Measurements from ENCODE around the gene FBXL16. TPM values are rescaled to one million over a fixed set of nuclear protein-coding genes. Genes with fewer than 3 reads are reported as not detected.

Gene FBXL16
- total and polyA plus RNA-seq, 2 of the 13 experiments (the other 11 are each of a cell fraction or from before 2014, with no cell fraction given) = 0.22 to 2.0 TPM

DNA sequence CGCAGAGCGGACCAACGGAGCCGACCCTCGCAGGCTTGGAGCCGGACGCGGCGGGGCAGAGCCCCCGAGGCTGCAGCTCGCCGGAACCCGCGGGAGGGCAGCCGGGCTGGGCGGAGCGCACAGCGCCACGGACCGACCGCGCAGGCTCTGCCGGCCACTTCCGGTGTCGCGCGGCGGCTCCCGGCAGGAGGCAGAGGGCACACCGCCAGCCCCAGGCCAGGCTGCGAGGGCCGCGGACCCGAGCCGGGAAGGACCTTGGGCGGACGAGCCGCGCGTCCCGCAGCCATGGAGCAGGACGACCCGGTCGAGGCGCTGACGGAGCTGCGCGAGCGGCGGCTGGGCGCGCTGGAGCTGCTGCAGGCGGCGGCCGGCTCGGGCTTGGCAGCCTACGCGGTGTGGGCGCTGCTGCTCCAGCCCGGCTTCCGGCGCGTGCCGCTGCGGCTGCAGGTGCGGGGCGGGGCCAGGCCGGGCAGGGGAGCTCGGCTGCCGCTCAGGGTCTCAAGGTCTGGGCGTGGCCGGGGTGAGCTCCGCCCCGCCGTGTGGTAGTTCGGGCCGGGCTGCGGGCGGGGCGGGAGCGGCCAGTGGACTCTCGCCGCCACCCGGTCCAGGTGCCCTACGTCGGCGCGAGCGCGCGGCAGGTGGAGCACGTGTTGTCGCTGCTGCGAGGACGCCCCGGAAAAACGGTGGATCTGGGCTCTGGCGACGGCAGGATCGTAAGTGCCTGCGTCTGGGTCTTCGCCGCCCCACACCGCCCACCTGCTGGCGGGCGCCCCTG is 15.6 kb upstream of the FBXL16 start, which contains the start of gene ANTKMT (continued):
- TF ChIP-seq ZNF878 (CRISPR knock-in tag; IDR thresholded peaks at IDR 0.05) (no peak), CCDC6 (CRISPR knock-in tag; IDR thresholded peaks at IDR 0.05) (peak; percentile 82), RFX3 (CRISPR knock-in tag; IDR thresholded peaks at IDR 0.05) (no peak), POLR2A (IDR thresholded peaks at IDR 0.05; ENCODE audit: insufficient read depth in 1 of 2, low read depth in 2 of 2, low read length in 2 of 2) (peak; percentile 82 to 88), ZNF572 (CRISPR knock-in tag; IDR thresholded peaks at IDR 0.05) (no peak), ZC3H13 (CRISPR knock-in tag; IDR thresholded peaks at IDR 0.05) (peak; percentile 75; the same call in 1 of the 2 replicates), KDM4B (CRISPR knock-in tag; IDR thresholded peaks at IDR 0.05) (no peak), ZNF282 (IDR thresholded peaks at IDR 0.05; ENCODE audit: partially characterized antibody) (no peak), KAT2B (IDR thresholded peaks at IDR 0.05; ENCODE audit: borderline replicate concordance, low read depth, low read length) (no peak), FOXP1 (IDR thresholded peaks at IDR 0.05) (no peak), FOXP1 (CRISPR knock-in tag; IDR thresholded peaks at IDR 0.05) (no peak), THYN1 (CRISPR knock-in tag; IDR thresholded peaks at IDR 0.05; ENCODE audit: borderline replicate concordance, low read depth) (no peak), PPARG (CRISPR knock-in tag; conservative IDR thresholded peaks at IDR 0.05) (no peak), BHLHE40 (IDR thresholded peaks at IDR 0.05; ENCODE audit: low read length) (peak; percentile 70)
- TF ChIP-seq, protein P1, sequence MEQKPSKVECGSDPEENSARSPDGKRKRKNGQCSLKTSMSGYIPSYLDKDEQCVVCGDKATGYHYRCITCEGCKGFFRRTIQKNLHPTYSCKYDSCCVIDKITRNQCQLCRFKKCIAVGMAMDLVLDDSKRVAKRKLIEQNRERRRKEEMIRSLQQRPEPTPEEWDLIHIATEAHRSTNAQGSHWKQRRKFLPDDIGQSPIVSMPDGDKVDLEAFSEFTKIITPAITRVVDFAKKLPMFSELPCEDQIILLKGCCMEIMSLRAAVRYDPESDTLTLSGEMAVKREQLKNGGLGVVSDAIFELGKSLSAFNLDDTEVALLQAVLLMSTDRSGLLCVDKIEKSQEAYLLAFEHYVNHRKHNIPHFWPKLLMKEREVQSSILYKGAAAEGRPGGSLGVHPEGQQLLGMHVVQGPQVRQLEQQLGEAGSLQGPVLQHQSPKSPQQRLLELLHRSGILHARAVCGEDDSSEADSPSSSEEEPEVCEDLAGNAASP (CRISPR knock-in tag; IDR thresholded peaks at IDR 0.05; ENCODE audit: borderline replicate concordance) = no peak
- TF ChIP-seq, protein P2, sequence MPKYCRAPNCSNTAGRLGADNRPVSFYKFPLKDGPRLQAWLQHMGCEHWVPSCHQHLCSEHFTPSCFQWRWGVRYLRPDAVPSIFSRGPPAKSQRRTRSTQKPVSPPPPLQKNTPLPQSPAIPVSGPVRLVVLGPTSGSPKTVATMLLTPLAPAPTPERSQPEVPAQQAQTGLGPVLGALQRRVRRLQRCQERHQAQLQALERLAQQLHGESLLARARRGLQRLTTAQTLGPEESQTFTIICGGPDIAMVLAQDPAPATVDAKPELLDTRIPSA (CRISPR knock-in tag; IDR thresholded peaks at IDR 0.05; ENCODE audit: borderline replicate concordance) = peak; percentile 78; the same call in 1 of the 2 replicates
- TF ChIP-seq, protein P3, sequence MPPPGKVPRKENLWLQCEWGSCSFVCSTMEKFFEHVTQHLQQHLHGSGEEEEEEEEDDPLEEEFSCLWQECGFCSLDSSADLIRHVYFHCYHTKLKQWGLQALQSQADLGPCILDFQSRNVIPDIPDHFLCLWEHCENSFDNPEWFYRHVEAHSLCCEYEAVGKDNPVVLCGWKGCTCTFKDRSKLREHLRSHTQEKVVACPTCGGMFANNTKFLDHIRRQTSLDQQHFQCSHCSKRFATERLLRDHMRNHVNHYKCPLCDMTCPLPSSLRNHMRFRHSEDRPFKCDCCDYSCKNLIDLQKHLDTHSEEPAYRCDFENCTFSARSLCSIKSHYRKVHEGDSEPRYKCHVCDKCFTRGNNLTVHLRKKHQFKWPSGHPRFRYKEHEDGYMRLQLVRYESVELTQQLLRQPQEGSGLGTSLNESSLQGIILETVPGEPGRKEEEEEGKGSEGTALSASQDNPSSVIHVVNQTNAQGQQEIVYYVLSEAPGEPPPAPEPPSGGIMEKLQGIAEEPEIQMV (CRISPR knock-in tag; IDR thresholded peaks at IDR 0.05; ENCODE audit: low read depth) = peak; percentile 73; the same call in 1 of the 2 replicates
- TF ChIP-seq, protein P4, sequence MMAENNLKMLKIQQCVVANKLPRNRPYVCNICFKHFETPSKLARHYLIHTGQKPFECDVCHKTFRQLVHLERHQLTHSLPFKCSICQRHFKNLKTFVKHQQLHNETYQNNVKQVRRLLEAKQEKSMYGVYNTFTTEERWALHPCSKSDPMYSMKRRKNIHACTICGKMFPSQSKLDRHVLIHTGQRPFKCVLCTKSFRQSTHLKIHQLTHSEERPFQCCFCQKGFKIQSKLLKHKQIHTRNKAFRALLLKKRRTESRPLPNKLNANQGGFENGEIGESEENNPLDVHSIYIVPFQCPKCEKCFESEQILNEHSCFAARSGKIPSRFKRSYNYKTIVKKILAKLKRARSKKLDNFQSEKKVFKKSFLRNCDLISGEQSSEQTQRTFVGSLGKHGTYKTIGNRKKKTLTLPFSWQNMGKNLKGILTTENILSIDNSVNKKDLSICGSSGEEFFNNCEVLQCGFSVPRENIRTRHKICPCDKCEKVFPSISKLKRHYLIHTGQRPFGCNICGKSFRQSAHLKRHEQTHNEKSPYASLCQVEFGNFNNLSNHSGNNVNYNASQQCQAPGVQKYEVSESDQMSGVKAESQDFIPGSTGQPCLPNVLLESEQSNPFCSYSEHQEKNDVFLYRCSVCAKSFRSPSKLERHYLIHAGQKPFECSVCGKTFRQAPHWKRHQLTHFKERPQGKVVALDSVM (CRISPR knock-in tag; IDR thresholded peaks at IDR 0.05) = no peak; the same call in 1 of the 2 replicates
- TF ChIP-seq, protein P5, sequence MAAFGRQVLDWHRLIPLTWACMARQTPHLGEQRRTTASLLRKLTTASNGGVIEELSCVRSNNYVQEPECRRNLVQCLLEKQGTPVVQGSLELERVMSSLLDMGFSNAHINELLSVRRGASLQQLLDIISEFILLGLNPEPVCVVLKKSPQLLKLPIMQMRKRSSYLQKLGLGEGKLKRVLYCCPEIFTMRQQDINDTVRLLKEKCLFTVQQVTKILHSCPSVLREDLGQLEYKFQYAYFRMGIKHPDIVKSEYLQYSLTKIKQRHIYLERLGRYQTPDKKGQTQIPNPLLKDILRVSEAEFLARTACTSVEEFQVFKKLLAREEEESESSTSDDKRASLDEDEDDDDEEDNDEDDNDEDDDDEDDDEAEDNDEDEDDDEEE (CRISPR knock-in tag; IDR thresholded peaks at IDR 0.05) = peak; percentile 96
- TF ChIP-seq, protein P6, sequence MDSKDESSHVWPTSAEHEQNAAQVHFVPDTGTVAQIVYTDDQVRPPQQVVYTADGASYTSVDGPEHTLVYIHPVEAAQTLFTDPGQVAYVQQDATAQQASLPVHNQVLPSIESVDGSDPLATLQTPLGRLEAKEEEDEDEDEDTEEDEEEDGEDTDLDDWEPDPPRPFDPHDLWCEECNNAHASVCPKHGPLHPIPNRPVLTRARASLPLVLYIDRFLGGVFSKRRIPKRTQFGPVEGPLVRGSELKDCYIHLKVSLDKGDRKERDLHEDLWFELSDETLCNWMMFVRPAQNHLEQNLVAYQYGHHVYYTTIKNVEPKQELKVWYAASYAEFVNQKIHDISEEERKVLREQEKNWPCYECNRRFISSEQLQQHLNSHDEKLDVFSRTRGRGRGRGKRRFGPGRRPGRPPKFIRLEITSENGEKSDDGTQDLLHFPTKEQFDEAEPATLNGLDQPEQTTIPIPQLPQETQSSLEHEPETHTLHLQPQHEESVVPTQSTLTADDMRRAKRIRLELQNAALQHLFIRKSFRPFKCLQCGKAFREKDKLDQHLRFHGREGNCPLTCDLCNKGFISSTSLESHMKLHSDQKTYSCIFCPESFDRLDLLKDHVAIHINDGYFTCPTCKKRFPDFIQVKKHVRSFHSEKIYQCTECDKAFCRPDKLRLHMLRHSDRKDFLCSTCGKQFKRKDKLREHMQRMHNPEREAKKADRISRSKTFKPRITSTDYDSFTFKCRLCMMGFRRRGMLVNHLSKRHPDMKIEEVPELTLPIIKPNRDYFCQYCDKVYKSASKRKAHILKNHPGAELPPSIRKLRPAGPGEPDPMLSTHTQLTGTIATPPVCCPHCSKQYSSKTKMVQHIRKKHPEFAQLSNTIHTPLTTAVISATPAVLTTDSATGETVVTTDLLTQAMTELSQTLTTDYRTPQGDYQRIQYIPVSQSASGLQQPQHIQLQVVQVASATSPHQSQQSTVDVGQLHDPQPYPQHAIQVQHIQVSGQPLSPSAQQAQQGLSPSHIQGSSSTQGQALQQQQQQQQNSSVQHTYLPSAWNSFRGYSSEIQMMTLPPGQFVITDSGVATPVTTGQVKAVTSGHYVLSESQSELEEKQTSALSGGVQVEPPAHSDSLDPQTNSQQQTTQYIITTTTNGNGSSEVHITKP (CRISPR knock-in tag; IDR thresholded peaks at IDR 0.05; ENCODE audit: low read depth) = no peak
